Astrocyte (in vitro differentiated cells and primary cell): ENCODE measurements around the gene PPP2R3B.

Experiments
- EZH2 ChIP-seq: IDR thresholded peaks from 2 replicates; pipeline ENCODE4 v1.6.1; 2012; ENCODE audit warnings: mild to moderate bottlenecking, low read length, inconsistent platforms; ENCODE audit not compliant: insufficient read depth
- TF ChIP-seq, protein P1 (sequence below): IDR thresholded peaks from 2 replicates; pipeline ENCODE4 v1.5.1; 2011; ENCODE audit warnings: low read depth, mild to moderate bottlenecking, inconsistent platforms, low read length, moderate library complexity; ENCODE audit not compliant: insufficient read depth

DNA sequence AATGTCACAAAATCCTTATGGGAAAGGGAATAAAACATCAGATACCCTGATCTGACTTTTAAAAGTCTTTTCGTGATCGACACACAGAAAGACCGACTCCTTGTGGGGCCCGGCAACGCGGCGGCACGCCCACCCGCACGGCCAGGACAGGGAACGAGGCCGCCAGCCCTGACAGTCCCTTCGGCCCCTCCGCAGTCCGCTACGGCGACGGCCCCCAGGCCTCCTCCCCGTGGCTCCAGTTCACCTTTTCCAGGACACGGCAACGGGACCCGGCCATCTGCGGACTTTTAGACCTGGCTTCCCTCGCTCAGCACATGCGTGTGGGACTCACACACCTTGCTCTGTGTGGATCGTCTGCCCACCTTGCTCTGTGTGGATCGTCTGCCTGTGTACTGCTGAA, 34.5 kb downstream of the PPP2R3B start:
- TF ChIP-seq, protein P1, sequence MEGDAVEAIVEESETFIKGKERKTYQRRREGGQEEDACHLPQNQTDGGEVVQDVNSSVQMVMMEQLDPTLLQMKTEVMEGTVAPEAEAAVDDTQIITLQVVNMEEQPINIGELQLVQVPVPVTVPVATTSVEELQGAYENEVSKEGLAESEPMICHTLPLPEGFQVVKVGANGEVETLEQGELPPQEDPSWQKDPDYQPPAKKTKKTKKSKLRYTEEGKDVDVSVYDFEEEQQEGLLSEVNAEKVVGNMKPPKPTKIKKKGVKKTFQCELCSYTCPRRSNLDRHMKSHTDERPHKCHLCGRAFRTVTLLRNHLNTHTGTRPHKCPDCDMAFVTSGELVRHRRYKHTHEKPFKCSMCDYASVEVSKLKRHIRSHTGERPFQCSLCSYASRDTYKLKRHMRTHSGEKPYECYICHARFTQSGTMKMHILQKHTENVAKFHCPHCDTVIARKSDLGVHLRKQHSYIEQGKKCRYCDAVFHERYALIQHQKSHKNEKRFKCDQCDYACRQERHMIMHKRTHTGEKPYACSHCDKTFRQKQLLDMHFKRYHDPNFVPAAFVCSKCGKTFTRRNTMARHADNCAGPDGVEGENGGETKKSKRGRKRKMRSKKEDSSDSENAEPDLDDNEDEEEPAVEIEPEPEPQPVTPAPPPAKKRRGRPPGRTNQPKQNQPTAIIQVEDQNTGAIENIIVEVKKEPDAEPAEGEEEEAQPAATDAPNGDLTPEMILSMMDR = no peak
- no peak for TF ChIP-seq EZH2
